DMS53 treated with DMSO at 0.1 percent for 48 hours (cell line): Measurements from ENCODE around the gene RASL11A.
"Not testable (repeated sequence)": the region's sequence is repeated elsewhere in the genome, so short reads cannot be mapped to it uniquely, and the experiment has no call there.

ENCODE experiments used
- DNase-seq: peaks from one replicate; lab custom pipeline; 2025; ENCODE audit not compliant: unreplicated experiment; lab: John Stamatoyannopoulos, UW

Gene RASL11A

GRCh38 chr13:27300406-27300805 is 29.8 kb downstream of the RASL11A start:
- not testable (repeated sequence) for DNase-seq

DNA sequence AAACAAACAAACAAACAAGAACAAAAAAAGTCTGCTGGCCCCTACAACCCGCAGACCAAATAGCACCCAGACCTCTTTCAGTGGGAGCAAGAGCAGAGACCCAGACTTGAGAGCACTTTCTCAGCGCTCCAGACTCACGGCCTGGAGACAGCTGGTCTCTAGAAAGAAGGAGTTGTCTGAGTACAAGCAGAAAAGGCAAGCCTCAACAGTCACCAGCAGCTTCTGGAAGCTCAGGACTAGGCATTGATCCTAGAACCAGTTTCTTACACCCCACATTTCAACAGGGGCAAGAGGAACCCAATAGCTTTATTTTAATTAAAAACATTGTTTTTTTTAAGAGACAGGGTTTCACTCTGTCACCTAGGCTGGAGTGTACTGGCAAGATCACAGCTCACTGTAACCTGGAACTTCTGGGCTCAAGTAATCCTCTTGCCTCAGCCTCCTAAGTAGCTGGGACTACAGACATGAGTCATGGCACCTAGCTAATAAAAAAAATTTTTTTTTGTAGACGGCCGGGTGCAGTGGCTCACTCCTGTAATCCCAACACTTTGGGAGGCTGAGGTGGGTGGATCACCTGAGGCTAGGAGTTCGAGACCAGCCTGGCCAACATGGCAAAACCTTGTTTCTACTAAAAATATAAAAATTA is 30.4 kb downstream of the RASL11A start:
- no peak for DNase-seq

GRCh38 chr13:27302643-27303262 is 32.1 kb downstream of the RASL11A start:
- no peak for DNase-seq

GRCh38 chr13:27304099-27304498 is 33.5 kb downstream of the RASL11A start:
- DNase-seq = no peak

DNA sequence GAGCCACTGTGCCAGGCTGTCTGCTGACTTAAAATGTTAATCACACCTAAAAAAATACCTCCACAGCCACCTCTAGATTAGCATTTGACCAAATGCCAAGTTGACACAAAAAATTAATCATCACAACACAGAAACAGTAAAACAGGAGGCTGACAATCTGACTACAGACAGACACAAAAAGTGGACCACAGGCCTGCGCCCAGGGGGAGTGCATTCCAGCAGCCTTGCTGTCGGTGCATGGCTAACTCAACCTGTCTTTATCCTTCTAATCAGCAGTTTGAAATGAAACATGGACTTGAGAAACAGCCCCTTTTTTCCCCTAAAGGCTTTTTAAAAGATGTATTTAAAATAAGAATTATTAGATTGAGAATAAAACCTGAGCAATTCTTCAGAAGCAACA is 34.0 kb downstream of the RASL11A start:
- no peak for DNase-seq

- DNase-seq = no peak
Measured at GRCh38 chr13:27306364-27306763, 35.7 kb downstream of the RASL11A start.

- no peak for DNase-seq
Measured at GRCh38 chr13:27308941-27309340, 38.3 kb downstream of the RASL11A start.

DNA sequence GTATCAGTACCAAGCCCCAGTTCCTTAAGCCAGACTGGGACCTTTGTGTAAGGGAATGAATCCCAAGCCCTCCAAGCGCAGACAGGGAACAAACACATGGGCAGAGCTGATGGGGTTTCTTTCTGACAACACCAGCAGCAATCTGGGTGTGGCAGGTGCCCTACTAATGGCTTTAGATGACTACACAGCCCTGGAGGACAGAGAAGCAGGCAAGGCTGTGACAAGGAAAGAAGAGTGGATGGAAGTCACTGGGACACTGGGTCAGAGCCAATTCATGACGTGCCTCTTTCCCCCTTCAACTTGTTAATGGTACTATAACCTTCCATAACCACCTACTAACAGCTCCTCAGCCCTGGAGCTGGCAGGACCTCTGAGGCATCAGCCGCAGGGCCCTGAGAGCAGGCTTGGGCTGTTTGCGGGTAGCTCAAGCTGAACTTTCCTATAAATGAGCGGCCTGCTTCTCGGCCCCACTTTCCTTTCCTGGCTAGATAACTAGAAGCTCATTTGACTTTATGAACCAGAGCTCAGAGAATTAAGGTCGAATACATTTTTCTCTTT is 38.9 kb downstream of the RASL11A start:
- no peak for DNase-seq

DNA sequence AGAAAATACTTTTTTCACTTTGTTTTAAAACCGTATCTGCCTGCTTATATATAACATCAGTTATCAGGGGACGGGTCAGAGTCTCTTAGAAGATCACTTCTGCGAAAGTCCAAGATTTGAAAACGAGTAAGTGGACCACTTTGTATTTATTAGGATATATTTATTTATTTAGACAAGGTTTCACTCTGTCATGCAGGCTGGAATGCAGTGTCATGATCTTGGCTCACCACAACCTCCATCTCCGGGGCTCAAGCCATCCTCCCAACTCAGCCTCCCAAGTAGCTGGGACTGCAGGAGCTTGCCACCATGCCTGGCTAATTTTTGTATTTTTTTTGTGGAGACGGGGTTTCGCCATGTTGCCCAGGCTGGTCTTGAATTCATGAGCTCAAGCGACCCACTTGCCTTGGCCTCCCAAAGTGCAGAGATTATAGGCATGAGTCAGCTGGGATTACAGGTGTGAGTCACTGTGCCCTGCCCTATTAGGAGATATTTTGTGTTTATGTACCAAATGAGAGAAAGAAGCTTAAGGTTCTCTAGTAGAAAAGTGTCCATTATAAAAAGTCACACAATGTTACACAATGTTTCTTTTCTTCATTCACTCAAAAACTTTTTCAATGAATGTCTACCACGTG is 39.5 kb downstream of the RASL11A start:
- no peak for DNase-seq

DNA sequence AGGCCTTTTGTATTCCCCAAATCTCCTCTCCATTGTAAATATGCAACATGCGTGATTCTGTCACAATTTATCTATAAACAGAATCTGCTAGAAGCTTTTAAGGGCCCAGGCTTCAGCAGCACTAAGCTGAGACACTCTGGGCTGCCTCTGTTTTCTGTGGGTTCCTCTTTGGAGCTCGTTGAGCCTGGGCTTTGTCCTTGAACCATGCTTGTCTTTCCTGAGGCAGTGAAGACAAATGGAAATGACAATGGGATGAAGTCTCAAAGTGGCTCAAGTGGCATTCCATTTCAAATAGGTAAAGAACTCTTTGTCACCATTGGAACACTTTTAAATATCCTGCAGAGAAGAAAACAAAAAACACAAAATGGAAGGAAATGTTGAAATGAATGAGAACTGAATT is 40.3 kb downstream of the RASL11A start:
- DNase-seq = no peak

DNA sequence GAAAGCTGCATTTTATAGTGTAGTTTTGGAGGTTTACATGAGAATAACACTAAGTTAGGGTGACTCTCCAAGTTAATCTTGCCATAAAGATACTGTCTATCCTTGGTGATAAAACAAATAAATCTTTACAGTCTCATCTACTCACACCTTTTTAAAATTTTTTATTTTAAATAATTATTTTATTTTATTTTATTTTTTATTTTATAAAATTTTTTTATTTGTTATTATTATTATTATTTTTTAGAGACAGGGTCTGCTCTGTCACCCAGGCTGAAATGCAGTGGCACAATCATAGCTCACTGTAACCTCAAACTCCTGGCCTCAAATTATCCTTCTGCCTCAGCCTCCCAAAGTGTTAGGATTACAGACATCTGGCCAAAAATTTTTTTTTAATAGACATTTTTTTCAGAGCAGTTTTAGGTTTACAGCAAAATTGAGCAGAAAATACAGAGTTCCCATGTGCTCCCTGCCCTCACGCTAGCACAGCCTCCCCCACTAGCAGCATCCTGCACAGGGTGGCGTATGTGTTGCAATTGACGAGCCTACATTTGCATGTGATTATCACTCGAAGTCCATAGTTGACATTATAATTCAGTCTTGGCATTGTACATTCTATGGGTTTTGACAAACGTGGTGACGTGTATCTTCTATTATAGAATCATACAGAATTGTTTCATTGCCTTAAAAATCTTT is 41.0 kb downstream of the RASL11A start:
- no peak for DNase-seq

DNA sequence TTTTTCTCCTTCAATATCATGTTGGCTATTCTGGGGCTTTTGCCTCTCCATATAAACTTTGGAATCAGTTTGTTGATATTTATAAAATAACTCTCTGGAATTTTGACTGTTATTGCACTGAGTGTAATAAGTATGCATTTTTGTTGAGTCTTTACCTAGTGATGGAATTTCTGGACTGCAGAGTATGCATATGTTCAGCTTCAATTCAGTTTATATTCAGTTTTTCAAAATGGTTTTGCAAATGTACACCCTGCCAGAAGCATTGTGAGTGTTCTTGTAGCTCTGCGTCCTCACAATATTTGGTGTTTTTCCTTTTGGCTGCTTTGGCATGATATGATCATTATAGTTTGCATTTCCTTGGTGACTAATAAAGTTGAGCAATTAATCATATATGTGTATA is 43.1 kb downstream of the RASL11A start:
- no peak for DNase-seq

DNA sequence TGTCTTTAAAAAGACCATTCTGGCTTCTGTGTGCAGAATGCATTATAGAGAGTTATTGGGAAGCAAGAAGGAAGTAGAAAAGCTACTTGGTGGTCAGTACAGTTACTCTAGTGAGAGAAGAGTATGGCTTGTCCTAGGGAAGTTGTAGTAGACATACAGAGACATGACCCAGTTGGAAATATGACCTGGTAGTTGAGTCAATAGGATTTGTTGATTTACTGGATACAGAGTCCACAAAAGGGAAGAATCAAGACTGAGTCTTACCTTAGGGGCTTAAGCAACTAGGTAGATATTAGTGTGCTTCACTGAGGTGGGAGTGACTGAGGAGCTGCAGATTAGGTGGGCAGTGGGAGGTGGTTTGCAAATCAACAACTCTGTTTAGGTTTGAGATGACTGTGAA is 48.8 kb downstream of the RASL11A start:
- no peak for DNase-seq

GRCh38 chr13:27321468-27322431 is 51.1 kb downstream of the RASL11A start:
- no peak for DNase-seq

DNA sequence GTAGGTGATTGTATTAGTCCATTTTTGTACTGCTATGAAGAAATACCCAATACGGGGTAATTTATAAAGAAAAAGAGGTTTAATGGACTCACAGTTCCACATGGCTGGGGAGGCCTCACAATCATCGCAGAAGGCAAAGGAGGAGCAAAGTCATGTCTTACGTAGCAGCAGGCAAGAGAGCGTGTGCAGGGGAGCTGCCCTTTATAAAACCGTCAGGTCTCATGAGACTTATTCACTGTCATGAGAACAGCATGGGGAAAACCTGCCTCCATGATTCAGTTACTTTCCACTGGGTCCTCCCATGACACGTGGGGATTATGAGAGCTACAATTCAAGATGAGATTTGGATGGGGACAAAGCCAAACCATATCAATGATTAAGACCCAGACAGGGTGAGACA is 51.8 kb downstream of the RASL11A start:
- not testable (repeated sequence) for DNase-seq
